ENCODE measurements around the gene PDE4D.

Gene PDE4D

DNA sequence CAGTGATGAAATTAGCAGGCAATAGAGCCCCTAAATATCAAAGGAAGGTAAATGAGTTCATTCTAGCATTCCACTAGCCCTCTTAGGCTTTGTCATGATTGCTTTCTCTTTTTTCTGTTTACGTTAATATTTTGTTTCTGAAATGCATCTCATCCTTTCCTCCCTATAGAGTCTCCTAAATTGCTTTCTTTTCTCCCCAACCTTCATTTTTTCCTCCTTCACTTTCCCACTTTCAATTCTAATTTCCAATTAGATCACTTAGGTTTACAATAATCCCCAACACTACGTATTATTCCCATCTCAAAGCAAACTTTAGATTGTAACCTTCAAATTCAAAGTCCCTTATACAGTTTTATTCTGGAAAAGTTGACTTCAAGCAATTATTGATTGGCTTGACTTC lies 751.4 kb downstream of the PDE4D start:
- no peak for DNase-seq (ENCODE audit: low read depth, low spot score)

- DNase-seq (ENCODE audit: low read depth, low spot score) = no peak
Observed at GRCh38 chr5:59140133-59140532, 753.4 kb downstream of the PDE4D start.

GRCh38 chr5:59139695-59140094 lies 753.8 kb downstream of the PDE4D start:
- no peak for DNase-seq (ENCODE audit: low read depth, low spot score)

DNA sequence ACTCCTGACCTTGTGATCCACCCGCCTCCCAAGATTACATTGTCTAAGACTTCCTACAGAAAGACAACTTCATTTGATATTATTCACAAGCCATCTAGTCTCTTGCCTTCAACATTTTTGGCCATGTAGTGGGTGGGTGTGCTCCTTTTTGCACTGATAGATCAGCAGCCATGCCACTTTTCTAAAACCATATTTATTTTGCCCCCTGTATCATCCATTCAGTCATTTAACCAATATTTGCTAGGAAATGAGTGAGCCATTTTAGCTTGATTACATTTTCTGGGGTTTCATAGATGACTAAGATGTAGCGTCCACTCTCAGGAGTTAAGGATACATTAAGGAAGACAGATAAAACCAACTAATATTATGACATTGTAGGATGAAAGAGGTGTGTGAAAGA lies 755.0 kb downstream of the PDE4D start:
- DNase-seq (ENCODE audit: low read depth, low spot score) = no peak

- DNase-seq (ENCODE audit: low read depth, low spot score) = no peak
Observed at GRCh38 chr5:59137846-59138245, 755.7 kb downstream of the PDE4D start.

GRCh38 chr5:59136549-59136948 lies 757.0 kb downstream of the PDE4D start:
- no peak for DNase-seq (ENCODE audit: low read depth, low spot score)

GRCh38 chr5:59134471-59135163 lies 758.9 kb downstream of the PDE4D start:
- DNase-seq (ENCODE audit: low read depth, low spot score) = no peak

DNA sequence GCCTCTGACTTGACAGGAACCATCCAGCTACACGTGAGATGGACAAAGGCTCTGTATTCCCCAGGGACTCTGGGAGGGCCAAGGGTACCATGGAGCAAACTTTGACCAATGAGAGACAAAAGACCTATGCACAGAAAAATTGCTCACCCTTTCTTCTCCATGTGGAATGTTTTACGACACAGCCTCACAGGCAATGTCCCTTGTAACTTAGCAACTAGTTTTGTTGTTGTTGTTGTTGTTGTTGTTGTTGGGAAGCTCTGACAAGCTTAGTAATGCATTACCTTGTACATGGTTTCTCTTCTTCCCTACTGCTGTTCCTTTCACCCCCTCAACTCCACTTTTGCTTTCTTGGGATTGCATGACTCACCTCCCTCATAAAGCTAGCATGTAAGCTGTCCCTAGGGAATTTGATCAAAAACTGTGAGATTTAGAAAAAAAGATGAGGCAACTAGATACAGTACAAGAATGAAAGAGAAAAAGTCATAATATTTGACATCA lies 759.7 kb downstream of the PDE4D start:
- no peak for DNase-seq (ENCODE audit: low read depth, low spot score)

- no peak for DNase-seq (ENCODE audit: low read depth, low spot score)
Observed at GRCh38 chr5:59132131-59132530, 761.4 kb downstream of the PDE4D start.

- no peak for DNase-seq (ENCODE audit: low read depth, low spot score)
Observed at GRCh38 chr5:59130431-59130830, 763.1 kb downstream of the PDE4D start.

DNA sequence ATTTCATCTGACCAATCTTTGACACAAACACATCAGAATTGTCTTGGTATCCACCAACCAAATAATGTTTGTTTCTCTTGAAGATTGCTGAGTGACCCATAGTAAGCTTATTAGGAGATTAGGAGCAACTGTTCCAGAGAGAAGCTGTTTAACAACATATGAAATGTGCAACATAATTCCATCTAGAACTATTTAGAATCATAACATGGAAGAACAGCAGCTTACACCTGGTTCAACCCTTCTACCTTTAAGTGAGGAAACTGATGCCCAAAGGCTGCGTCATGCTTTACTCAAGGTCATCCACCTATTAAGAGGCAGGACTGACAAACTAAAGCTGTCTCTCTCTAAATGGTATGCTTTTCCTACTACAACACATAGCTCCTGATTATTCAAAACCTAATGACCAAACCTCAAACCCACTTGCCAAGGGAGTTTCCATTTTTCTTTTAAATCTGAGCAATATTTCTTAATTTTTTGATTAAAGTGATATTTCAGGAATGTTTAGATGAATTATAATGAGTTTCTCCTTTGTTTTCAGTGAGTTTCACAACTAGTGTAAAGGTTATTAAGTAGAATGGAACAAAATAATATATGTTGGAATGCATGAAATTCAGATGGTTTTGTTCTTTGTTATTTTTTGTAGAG lies 764.8 kb downstream of the PDE4D start:
- no peak for DNase-seq (ENCODE audit: low read depth, low spot score)

GRCh38 chr5:59126708-59127573 lies 766.6 kb downstream of the PDE4D start:
- DNase-seq (ENCODE audit: low read depth, low spot score) = no peak

- DNase-seq (ENCODE audit: low read depth, low spot score) = no peak
Observed at GRCh38 chr5:59126016-59126707, 767.4 kb downstream of the PDE4D start.

DNA sequence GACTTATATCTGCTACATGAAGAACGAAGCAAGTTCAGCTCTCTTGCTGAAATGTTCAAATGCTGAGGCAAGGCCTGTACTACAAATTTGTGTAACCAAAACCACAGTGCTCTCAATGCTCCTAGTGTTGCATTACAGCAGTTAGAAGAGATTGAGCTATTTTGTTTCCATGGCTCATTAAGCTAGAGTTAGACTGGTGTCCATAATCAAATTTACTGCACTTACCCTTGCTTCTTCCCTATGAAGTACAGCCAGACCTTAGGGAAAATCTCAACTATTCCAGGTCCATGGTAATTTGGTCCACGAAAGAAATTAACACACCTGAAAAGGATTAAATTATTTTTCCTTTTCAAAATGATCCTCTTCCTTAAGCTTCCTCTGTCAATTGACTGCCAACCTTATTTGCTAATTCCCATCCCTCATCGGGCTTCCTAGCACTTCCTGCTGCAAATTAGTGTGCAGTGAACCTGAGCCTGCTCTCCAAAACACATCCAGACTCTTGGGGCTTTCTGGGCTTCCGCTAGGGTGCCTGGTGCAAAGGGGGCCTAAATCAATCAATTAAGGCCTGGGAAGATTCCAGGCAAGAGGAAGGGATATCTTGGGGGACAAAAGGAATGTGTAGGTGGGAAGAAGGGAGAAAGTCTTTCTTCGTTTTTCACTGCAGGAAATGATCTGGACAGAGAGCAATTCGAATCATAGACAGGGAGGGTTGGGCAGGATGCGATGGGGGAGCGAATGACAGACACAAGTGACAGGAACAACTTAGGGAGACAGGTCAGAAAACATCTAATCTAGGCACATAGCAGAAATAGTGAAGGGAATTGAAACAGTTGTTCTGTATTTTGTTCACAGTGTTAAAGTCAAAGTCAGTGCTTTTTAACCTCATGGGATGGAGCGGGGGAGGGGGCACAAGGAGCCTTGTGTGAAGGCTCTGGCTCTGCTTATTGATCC lies 768.2 kb downstream of the PDE4D start:
- no peak for DNase-seq (ENCODE audit: low read depth, low spot score)

- DNase-seq (ENCODE audit: low read depth, low spot score) = no peak
Observed at GRCh38 chr5:59123595-59124561, 769.6 kb downstream of the PDE4D start.

GRCh38 chr5:59119480-59119879 lies 774.0 kb downstream of the PDE4D start:
- DNase-seq (ENCODE audit: low read depth, low spot score) = no peak

DNA sequence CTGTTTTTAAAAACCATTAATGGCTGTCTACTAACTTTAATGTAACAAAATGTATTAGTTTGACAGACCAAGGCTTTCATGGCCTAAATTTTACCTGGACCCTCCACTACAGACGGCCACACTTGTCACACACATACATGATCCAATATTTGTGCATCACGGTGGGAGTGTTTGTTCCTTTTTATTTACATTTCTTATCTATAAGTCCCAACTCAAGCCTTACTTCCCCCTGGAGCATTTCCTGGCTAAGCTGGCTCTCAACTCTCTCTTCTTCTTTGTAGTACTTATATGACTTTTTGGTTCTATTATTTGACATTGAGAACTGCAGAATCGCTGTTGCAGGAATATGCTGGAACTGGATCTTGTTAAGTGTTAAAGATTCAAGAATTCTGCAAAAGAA lies 776.2 kb downstream of the PDE4D start:
- no peak for DNase-seq (ENCODE audit: low read depth, low spot score)

- DNase-seq (ENCODE audit: low read depth, low spot score) = no peak
Observed at GRCh38 chr5:59116231-59116865, 777.2 kb downstream of the PDE4D start.

GRCh38 chr5:59115345-59115744 lies 778.2 kb downstream of the PDE4D start:
- no peak for DNase-seq (ENCODE audit: low read depth, low spot score)

Measured in activated naive CD8-positive, alpha-beta T cell treated with anti-CD3 and anti-CD28 coated beads, Interleukin-2, amount 50 U/mL, for 16 hours (primary cell).